Body of pancreas (tissue), 4 donors: Measurements from ENCODE around the gene ANTKMT. TPM values are rescaled to one million over a fixed set of nuclear protein-coding genes. Genes with fewer than 3 reads are reported as not detected.
"Not testable (repeated sequence)": the region's sequence is repeated elsewhere in the genome, so short reads cannot be mapped to it uniquely, and the experiment has no call there.

ENCODE experiments used
- ATAC-seq: fragments of 150-250 bp; one replicate; pipeline ENCODE4 v1.9.1; 2016
- DNase-seq, 4 donors: peaks; one replicate each; pipeline ENCODE4 v3.0.0-alpha.2; 2019
- H3K27ac ChIP-seq, 4 donors: fragments of 200-600 bp; sonication (generic); 1 replicate in 3 of 4; 2 replicates in 1 of 4; pipeline versions ENCODE4 v1.5.1 to v1.6.1; 2016 to 2019; ENCODE audit warnings: mild to moderate bottlenecking in 1 of 4, mixed read lengths in 1 of 4, moderate library complexity in 1 of 4
- H3K27me3 ChIP-seq, 2 donors: fragments of 200-600 bp; sonication (generic); one replicate each; pipeline ENCODE4 v1.6.0; 2016; ENCODE audit warnings: mild to moderate bottlenecking in 1 of 2
- H3K36me3 ChIP-seq, 2 donors: fragments of 200-600 bp; sonication (generic); replicated peaks in 1 of 2; 2 replicates each; pipeline ENCODE4 v1.5.1; 2016; ENCODE audit warnings: low read depth in 2 of 2; ENCODE audit not compliant: insufficient read depth in 1 of 2
- H3K4me1 ChIP-seq: fragments of 200-600 bp; sonication (generic); one replicate; pipeline ENCODE4 v1.6.0; 2016
- H3K4me3 ChIP-seq, 2 donors: fragments of 200-600 bp; sonication (generic); 1 replicate in 1 of 2; 2 replicates in 1 of 2; pipeline ENCODE4 v1.5.1; 2016 to 2019
- H3K9me3 ChIP-seq, 3 donors: fragments of 200-600 bp; sonication (generic); 1 replicate in 2 of 3; 2 replicates in 1 of 3; pipeline ENCODE4 v1.5.1; 2016
- CTCF ChIP-seq, 7 experiments: fragments of 450-650 bp in 4 of 7; fragments of 200-600 bp in 3 of 7; sonication (generic) in 3 of 7; IDR thresholded peaks; one replicate each; pipeline ENCODE4 v1.5.1; 2016 to 2019; ENCODE audit warnings: antibody characterized with exemption in 7 of 7
- POLR2A ChIP-seq, 3 donors: fragments of 450-650 bp; IDR thresholded peaks; one replicate each; pipeline ENCODE4 v1.6.1; 2016; ENCODE audit warnings: antibody characterized with exemption in 3 of 3, mild to moderate bottlenecking in 2 of 3
- WGBS, 2 donors: methylation state at CpG; one replicate each; pipeline ENCODE4 v1.1.5; 2017; 5-methylcytosine and 5-hydroxymethylcytosine counted together
- intact Hi-C: fragments of 100-400 bp; cut with DNase I; formaldehyde crosslinking; loops from one replicate; pipeline ENCODE4 v1.15.1; 2023
- total RNA-seq, 2 donors: library from RNA; depleted of rRNA; stranded (reverse); fragments of >200 nt; gene quantifications; one replicate each; pipeline ENCODE4 v1.1.0, GENCODE V29; 2016

ANTKMT gene
- total RNA-seq, 2 donors from 2014 or later = 71.6 to 189 TPM

- Histone ChIP-seq H3K4me3 (no peak overlapping the region), H3K9me3 (no peaks in the 10 kb centered on the region), H3K36me3 (no peaks in the 10 kb centered on the region), H3K4me1 (peaks cover 21% of the 10 kb centered on the region), H3K27me3 (no peaks in the 10 kb centered on the region), H3K27ac (no peak overlapping the region)
- WGBS, 2 donors = 76 to 80% methylated on average over 13 to 15 of the region's 15 CpGs
- intact Hi-C loops = no loop called here
- no peak for ATAC-seq
- no peak for TF ChIP-seq POLR2A (IDR thresholded peaks at IDR 0.05)
- no peak for TF ChIP-seq CTCF (IDR thresholded peaks at IDR 0.05)
- DNase-seq = no peak
Observed at GRCh38 chr16:741986-742629, 21.2 kb downstream of the ANTKMT start.

- 74 to 78% methylated on average over 14 of the region's 14 CpGs for WGBS, 2 donors
- intact Hi-C loops = not testable (repeated sequence)
Observed at GRCh38 chr16:742894-743293, 21.9 kb downstream of the ANTKMT start.

GRCh38 chr16:743794-744500 is 23.0 kb downstream of the ANTKMT start:
- no peak for TF ChIP-seq CTCF (IDR thresholded peaks at IDR 0.05)
- TF ChIP-seq POLR2A (IDR thresholded peaks at IDR 0.05) = no peak
- 63 to 72% methylated on average over 9 to 19 of the region's 21 CpGs for WGBS, 2 donors
- Histone ChIP-seq H3K36me3 (no peaks in the 10 kb centered on the region), H3K9me3 (no peaks in the 10 kb centered on the region), H3K4me3 (no peak overlapping the region), H3K27ac (no peak overlapping the region), H3K27me3 (no peaks in the 10 kb centered on the region), H3K4me1 (peaks cover 21% of the 10 kb centered on the region)
- ATAC-seq (no peak), DNase-seq (no peak)
- intact Hi-C loops = no loop called here

More at GRCh38 chr16:742894-743293, 21.9 kb downstream of the ANTKMT start:
- H3K27me3 ChIP-seq, DNase-seq, H3K27ac ChIP-seq, ATAC-seq, H3K9me3 ChIP-seq, H3K36me3 ChIP-seq, H3K4me3 ChIP-seq: not testable (repeated sequence)
- peaks cover 21% of the 10 kb centered on the region for H3K4me1 ChIP-seq

- peaks cover 10% of the 10 kb centered on the region for H3K4me1 ChIP-seq
- WGBS, 2 donors = 1 to 8% methylated on average over 4 to 14 of the region's 14 CpGs
- no peak overlapping the region for H3K4me3 ChIP-seq
- TF ChIP-seq POLR2A (IDR thresholded peaks at IDR 0.05) (no peak), CTCF (IDR thresholded peaks at IDR 0.05) (peak in 3 of 7 experiments; percentile 11 to 32 (median 14))
- H3K9me3 ChIP-seq = no peaks in the 10 kb centered on the region
- H3K36me3 ChIP-seq = no peaks in the 10 kb centered on the region
- intact Hi-C loops = no loop called here
- H3K27ac ChIP-seq = no peak overlapping the region
- DNase-seq = peak in 1 of 4 donors; percentile 46
- ATAC-seq = no peak
- H3K27me3 ChIP-seq = no peaks in the 10 kb centered on the region
Observed at GRCh38 chr16:745739-746138, 24.8 kb downstream of the ANTKMT start.

GRCh38 chr16:746637-747036 is 25.7 kb downstream of the ANTKMT start:
- no peak for TF ChIP-seq POLR2A (IDR thresholded peaks at IDR 0.05)
- TF ChIP-seq CTCF (IDR thresholded peaks at IDR 0.05) = no peak
- Histone ChIP-seq H3K27me3 (no peaks in the 10 kb centered on the region), H3K27ac (no peak overlapping the region), H3K9me3 (no peaks in the 10 kb centered on the region), H3K36me3 (no peaks in the 10 kb centered on the region), H3K4me1 (peaks cover 3% of the 10 kb centered on the region), H3K4me3 (no peak overlapping the region)
- intact Hi-C loops = no loop called here
- DNase-seq = no peak
- ATAC-seq = no peak
- 33 to 57% methylated on average over 1 to 13 of the region's 13 CpGs for WGBS, 2 donors
